ENCODE data around the gene ATAD2B.

Gene ATAD2B

DNA sequence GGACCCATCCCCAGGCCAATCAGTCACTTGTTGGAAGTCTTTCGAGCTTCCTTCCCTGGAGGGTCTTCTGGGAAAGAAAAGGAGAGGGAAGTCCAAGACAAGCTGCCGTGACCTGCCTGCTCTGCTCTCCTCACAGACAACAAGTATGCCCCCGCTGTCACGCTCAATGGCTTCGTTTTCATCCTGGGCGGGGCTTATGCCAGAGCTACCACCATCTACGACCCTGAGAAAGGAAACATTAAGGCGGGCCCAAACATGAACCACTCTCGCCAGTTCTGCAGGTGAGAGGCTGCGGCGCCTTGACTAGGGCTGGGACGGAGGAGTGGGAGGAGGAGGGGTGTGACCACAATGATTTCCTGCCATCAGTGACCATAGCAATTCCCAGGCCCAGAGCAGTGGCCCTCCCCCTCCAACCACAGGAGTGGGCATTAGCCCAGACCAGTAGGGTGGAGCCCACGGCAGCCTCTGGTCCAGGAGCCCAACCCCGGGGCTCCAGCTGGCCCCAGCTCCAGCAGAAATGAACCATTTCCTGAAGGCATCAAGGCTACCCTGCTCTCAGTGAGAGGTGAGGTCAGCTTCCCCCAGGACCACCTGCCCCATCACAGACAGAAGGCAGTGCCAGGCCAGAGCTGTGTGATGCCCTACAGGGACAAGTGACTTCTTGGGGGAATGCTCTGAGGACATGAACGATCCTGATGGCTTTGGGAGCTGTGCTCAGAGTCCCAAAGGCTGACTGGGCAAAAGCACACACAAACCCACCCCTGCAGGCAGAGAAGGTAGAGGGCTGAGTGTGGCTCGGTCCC, 223.1 kb downstream of the ATAD2B start:
- no peak overlapping the region for H3K4me2 ChIP-seq (ENCODE audit: low read length)

DNA sequence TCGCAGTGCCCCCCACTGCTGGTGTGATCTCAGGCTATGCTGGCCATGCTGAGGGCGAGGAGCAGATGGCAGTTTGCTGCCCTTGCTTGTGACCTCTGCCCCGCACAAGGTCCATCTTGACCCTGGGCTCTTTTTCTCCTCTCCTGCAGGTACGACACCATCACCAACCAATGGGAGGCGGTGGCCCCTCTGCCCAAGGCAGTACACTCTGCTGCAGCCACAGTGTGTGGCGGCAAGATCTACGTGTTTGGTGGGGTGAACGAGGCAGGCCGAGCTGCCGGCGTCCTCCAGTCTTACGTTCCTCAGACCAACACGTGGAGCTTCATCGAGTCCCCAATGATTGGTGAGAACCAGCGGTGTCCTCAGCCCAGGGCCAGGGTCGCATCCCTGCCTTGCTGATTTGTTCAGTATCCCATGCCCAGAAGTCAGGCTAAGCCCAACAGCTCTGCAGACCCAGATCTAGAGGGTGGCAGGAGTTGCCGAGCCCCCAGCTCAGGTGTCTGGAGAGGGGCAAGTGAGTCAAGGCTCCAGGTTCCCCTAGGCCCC, 223.8 kb downstream of the ATAD2B start:
- no peaks in the 10 kb centered on the region for H3K27me3 ChIP-seq (ENCODE audit: control insufficient read depth, insufficient read depth, low read length)
- peaks cover 36% of the 10 kb centered on the region for H3K36me3 ChIP-seq (ENCODE audit: insufficient read depth, low read length)
- no peak overlapping the region for H3K4me3 ChIP-seq (ENCODE audit: low read length)
- H3K9ac ChIP-seq (ENCODE audit: low read depth, low read length), result no peak overlapping the region
- no peaks in the 10 kb centered on the region for H3K4me1 ChIP-seq (ENCODE audit: control insufficient read depth, insufficient read depth, low read length)
- H3K4me2 ChIP-seq (ENCODE audit: low read length), result no peak overlapping the region
- H3K9me3 ChIP-seq (replicated peaks; ENCODE audit: low read length), result no peaks in the 10 kb centered on the region

More for the DNA sequence above, 223.1 kb downstream of the ATAD2B start:
- H3K9me3 ChIP-seq (replicated peaks; ENCODE audit: low read length), result no peaks in the 10 kb centered on the region
- peaks cover 33% of the 10 kb centered on the region for H3K36me3 ChIP-seq (ENCODE audit: insufficient read depth, low read length)
- no peaks in the 10 kb centered on the region for H3K27me3 ChIP-seq (ENCODE audit: control insufficient read depth, insufficient read depth, low read length)
- no peaks in the 10 kb centered on the region for H3K4me1 ChIP-seq (ENCODE audit: control insufficient read depth, insufficient read depth, low read length)
- no peak overlapping the region for H3K9ac ChIP-seq (ENCODE audit: low read depth, low read length)
- H3K4me3 ChIP-seq (ENCODE audit: low read length), result no peak overlapping the region

DNA sequence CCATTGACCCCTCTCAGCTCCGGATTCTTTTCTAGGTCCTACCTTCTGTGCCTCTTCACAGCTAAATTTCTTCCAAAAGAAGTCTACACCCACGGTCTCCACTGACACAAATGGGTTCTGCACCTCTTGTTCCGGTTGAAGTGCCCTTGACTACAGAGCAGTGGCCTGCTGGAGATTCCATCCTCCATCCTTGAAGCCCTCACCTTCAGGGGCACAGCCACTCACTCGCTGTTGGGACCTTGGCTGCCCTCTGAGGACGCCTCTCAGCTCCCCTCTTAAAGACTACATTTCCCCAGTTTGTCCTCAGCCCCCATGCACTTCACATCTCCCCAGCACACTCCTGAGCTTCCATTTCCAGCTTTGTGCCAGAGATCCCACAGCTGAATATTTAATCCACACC, 226.3 kb downstream of the ATAD2B start:
- Histone ChIP-seq H3K27me3 (ENCODE audit: control insufficient read depth, insufficient read depth, low read length) (no peaks in the 10 kb centered on the region), H3K36me3 (ENCODE audit: insufficient read depth, low read length) (peaks cover 31% of the 10 kb centered on the region), H3K4me2 (ENCODE audit: low read length) (no peak overlapping the region), H3K9ac (ENCODE audit: low read depth, low read length) (no peak overlapping the region), H3K4me3 (ENCODE audit: low read length) (no peak overlapping the region), H3K9me3 (replicated peaks; ENCODE audit: low read length) (no peaks in the 10 kb centered on the region), H3K4me1 (ENCODE audit: control insufficient read depth, insufficient read depth, low read length) (no peaks in the 10 kb centered on the region)

DNA sequence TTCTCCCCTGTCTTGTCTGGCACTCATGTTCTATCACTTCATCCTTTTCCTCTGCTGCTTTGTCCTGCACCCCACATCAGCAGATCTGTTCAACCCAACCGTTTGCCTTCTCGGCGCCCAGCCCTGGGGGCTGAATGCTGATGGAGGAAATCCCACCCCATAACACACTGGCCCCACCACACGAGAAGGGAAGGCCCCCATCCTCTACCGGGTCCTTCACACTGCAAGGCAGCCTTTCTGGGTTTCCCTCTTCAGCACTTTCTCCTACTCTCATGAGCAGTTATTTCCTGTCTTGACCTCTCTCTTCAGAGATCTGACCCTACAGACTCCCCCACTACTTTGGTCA, 227.4 kb downstream of the ATAD2B start:
- Histone ChIP-seq H3K4me2 (ENCODE audit: low read length) (no peak overlapping the region), H3K9ac (ENCODE audit: low read depth, low read length) (no peak overlapping the region), H3K36me3 (ENCODE audit: insufficient read depth, low read length) (peaks cover 35% of the 10 kb centered on the region), H3K27me3 (ENCODE audit: control insufficient read depth, insufficient read depth, low read length) (no peaks in the 10 kb centered on the region), H3K4me3 (ENCODE audit: low read length) (no peak overlapping the region), H3K9me3 (replicated peaks; ENCODE audit: low read length) (no peaks in the 10 kb centered on the region), H3K4me1 (ENCODE audit: control insufficient read depth, insufficient read depth, low read length) (no peaks in the 10 kb centered on the region)

DNA sequence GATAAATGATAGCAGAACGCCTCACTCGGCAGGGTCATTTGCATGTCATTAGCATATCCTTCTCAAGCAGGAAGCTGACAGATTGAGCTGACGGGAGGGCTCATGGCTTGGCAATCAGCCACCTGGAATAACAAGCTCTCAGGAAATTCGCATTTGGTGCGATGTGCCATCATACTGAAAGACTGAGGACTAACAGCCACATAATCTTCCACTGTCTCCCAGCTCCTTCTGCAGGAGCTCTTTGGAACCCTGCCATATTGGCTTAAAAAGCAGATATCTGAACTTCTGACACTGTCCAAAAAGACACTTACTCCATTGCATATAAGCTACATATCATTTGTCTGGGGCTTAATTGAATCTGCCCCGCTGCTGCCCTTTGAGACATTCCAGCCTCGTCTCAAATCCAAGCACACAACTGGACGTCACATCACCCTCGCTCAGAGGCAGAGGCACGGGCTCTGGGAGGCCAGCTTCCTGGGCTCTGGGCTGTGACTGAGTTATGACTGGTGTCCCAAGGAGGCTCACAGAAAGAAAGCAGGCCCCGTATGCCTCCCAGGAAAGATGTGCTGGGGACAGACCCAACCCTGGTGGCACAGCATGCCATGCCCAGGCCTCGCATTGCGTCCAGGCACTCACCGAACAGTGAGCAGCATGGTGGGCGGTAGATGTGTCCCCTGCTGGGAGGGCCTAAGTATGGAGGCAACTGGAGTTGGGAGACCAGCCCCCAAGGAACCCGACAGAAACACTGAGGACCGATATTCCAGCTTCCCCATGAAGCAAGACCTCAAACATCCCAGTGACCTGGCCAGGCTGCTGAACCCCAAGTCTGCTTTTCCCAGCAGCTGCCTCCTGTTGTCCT, 228.0 kb downstream of the ATAD2B start:
- Histone ChIP-seq H3K9ac (ENCODE audit: low read depth, low read length) (no peak overlapping the region), H3K9me3 (replicated peaks; ENCODE audit: low read length) (no peaks in the 10 kb centered on the region), H3K4me3 (ENCODE audit: low read length) (no peak overlapping the region), H3K4me1 (ENCODE audit: control insufficient read depth, insufficient read depth, low read length) (no peaks in the 10 kb centered on the region), H3K27me3 (ENCODE audit: control insufficient read depth, insufficient read depth, low read length) (no peaks in the 10 kb centered on the region), H3K36me3 (ENCODE audit: insufficient read depth, low read length) (peaks cover 35% of the 10 kb centered on the region), H3K4me2 (ENCODE audit: low read length) (no peak overlapping the region)
